IMR-90 (cell line): ENCODE data around the gene ALCAM. TPM values are rescaled to one million over a fixed set of nuclear protein-coding genes. Genes with fewer than 3 reads are reported as not detected.
A peak's percentile ranks its signal among the peaks of the same experiment; 100 is the strongest.

Experiments used
- ATAC-seq: fragments of 200-7000 bp; cut with Tn5 transposase; 2 replicates; pipeline ENCODE4 v1.9.1; 2020; ENCODE audit warnings: low read depth, mild to moderate bottlenecking, moderate library complexity
- BruUV-seq: library from RNA; stranded (reverse); fragments of 400-500 nt; replicated peaks from 2 replicates; lab custom pipeline; 2021; lab: Mats Ljungman, UMichigan
- CTCF ChIA-PET: fragments of 300-600 bp; formaldehyde crosslinking; extraction: SDS; loops from one replicate; lab custom pipeline; 2021; ENCODE audit warnings: antibody characterized with exemption; lab: Yijun Ruan, JAX
- POLR2A ChIA-PET: fragments of 300-600 bp; sonication (Branson Sonifier 250); formaldehyde crosslinking; loops from one replicate; lab custom pipeline; 2022; ENCODE audit warnings: antibody characterized with exemption; ENCODE audit not compliant: unreplicated experiment; lab: Charles Lee
- DNase-seq: peaks from one replicate; pipeline ENCODE4 v3.0.0; 2013
- H2AFZ ChIP-seq: replicated peaks from 2 replicates; pipeline ENCODE3; 2013; ENCODE audit warnings: low read length, mild to moderate bottlenecking; ENCODE audit not compliant: poor library complexity
- H2AK5ac ChIP-seq: 2 replicates; pipeline ENCODE4 v1.6.1; 2013; ENCODE audit warnings: low read depth, low read length, inconsistent platforms
- H2AK9ac ChIP-seq: replicated peaks from 2 replicates; pipeline ENCODE3; 2013; ENCODE audit warnings: mild to moderate bottlenecking, low read depth, low read length, moderate library complexity; ENCODE audit not compliant: poor library complexity
- H2BK120ac ChIP-seq: 2 replicates; pipeline ENCODE4 v1.6.1; 2013; ENCODE audit warnings: low read depth, low read length, inconsistent platforms
- H2BK15ac ChIP-seq: 3 replicates; pipeline ENCODE4 v1.6.1; 2013; ENCODE audit warnings: low read depth, low read length, inconsistent platforms
- H2BK20ac ChIP-seq: 2 replicates; pipeline ENCODE4 v1.6.1; 2013; ENCODE audit warnings: low read depth, mild to moderate bottlenecking, inconsistent platforms, low read length, moderate library complexity
- H2BK5ac ChIP-seq: 2 replicates; pipeline ENCODE4 v1.6.1; 2013; ENCODE audit warnings: mild to moderate bottlenecking, low read depth, low read length, inconsistent platforms; ENCODE audit not compliant: poor library complexity, severe bottlenecking
- H3K14ac ChIP-seq: replicated peaks from 2 replicates; pipeline ENCODE4 v1.6.1; 2013; ENCODE audit warnings: low read depth, low read length, inconsistent platforms
- H3K18ac ChIP-seq: 2 replicates; pipeline ENCODE4 v1.6.1; 2013; ENCODE audit warnings: low read depth, low read length, control low read depth
- H3K23ac ChIP-seq: 2 replicates; pipeline ENCODE4 v1.6.1; 2013; ENCODE audit warnings: low read depth, low read length, inconsistent platforms
- H3K27ac ChIP-seq: 2 replicates; pipeline ENCODE4 v1.5.1; 2013; ENCODE audit warnings: mild to moderate bottlenecking, control low read depth, low read length; ENCODE audit not compliant: insufficient read depth
- H3K27me3 ChIP-seq: 2 replicates; pipeline ENCODE4 v1.6.1; 2013; ENCODE audit warnings: low read length; ENCODE audit not compliant: control insufficient read depth, insufficient read depth
- H3K36me3 ChIP-seq: 2 replicates; pipeline ENCODE4 v1.6.1; 2013; ENCODE audit warnings: low read length, mixed read lengths; ENCODE audit not compliant: control insufficient read depth, insufficient read depth
- H3K4ac ChIP-seq: 2 replicates; pipeline ENCODE4 v1.6.1; 2013; ENCODE audit warnings: low read depth, low read length, inconsistent platforms
- H3K4me1 ChIP-seq: 2 replicates; pipeline ENCODE4 v1.6.1; 2013; ENCODE audit warnings: low read length, mixed read lengths; ENCODE audit not compliant: control insufficient read depth, insufficient read depth
- H3K4me2 ChIP-seq: 2 replicates; pipeline ENCODE4 v1.6.1; 2013; ENCODE audit warnings: low read depth, mild to moderate bottlenecking, control low read depth, low read length, moderate library complexity
- H3K4me3 ChIP-seq: 2 replicates; pipeline ENCODE4 v1.5.1; 2013; ENCODE audit warnings: low read depth, mild to moderate bottlenecking, control low read depth, low read length, moderate library complexity; ENCODE audit not compliant: insufficient read depth
- H3K56ac ChIP-seq: 2 replicates; pipeline ENCODE4 v1.6.1; 2013; ENCODE audit warnings: low read length, inconsistent platforms; ENCODE audit not compliant: insufficient read depth; ENCODE audit errors: extremely low read depth
- H3K79me1 ChIP-seq, 2 experiments: 2 replicates each; pipeline ENCODE4 v1.6.1; 2013; ENCODE audit warnings: low read length in 2 of 2, inconsistent platforms in 1 of 2, low read depth in 1 of 2
- H3K9ac ChIP-seq: 2 replicates; pipeline ENCODE4 v1.6.1; 2013; ENCODE audit warnings: low read depth, low read length, control low read depth
- H3K9me1 ChIP-seq: 2 replicates; pipeline ENCODE4 v1.6.1; 2013; ENCODE audit warnings: low read length, inconsistent platforms; ENCODE audit not compliant: insufficient read depth
- H3K9me3 ChIP-seq: 2 replicates; pipeline ENCODE4 v1.6.1; 2013; ENCODE audit warnings: low read length; ENCODE audit not compliant: control insufficient read depth, insufficient read depth
- H4K20me1 ChIP-seq: 2 replicates; pipeline ENCODE4 v1.6.1; 2013; ENCODE audit warnings: low read length, inconsistent platforms; ENCODE audit not compliant: insufficient read depth
- H4K5ac ChIP-seq: 2 replicates; pipeline ENCODE4 v1.6.1; 2013; ENCODE audit warnings: mild to moderate bottlenecking, low read depth, low read length, control low read depth
- H4K8ac ChIP-seq, 2 experiments: 2 replicates each; pipeline ENCODE4 v1.6.1; 2013; ENCODE audit warnings: low read depth in 2 of 2, low read length in 2 of 2, control low read depth in 1 of 2, inconsistent platforms in 1 of 2
- H4K91ac ChIP-seq: 2 replicates; pipeline ENCODE4 v1.6.1; 2013; ENCODE audit warnings: low read depth, low read length, inconsistent platforms; ENCODE audit not compliant: insufficient read depth
- CEBPB ChIP-seq: IDR thresholded peaks from 2 replicates; pipeline ENCODE4 v1.6.1; 2012; ENCODE audit warnings: low read depth, low read length, improper control_type of control experiment
- POLR2A ChIP-seq: IDR thresholded peaks from 2 replicates; pipeline ENCODE4 v1.6.1; 2012; ENCODE audit warnings: mild to moderate bottlenecking, low read depth, low read length
- WGBS, 2 experiments: methylation state at CpG; one replicate each; pipeline versions ENCODE4 v1.1.5 to v1.1.7; 2013; ENCODE audit warnings: missing lambda C conversion rate in 2 of 2; ENCODE audit not compliant: insufficient read length in 1 of 2; ENCODE audit errors: extremely low coverage in 2 of 2; 5-methylcytosine and 5-hydroxymethylcytosine counted together
- dilution Hi-C: fragments of 300-500 bp; cut with HindIII; formaldehyde crosslinking; loops from one replicate; pipeline ENCODE4 v1.14.3; 2018; ENCODE audit warnings: low sequenced_read_pairs; ENCODE audit not compliant: unreplicated experiment
- in situ Hi-C: fragments of 300-500 bp; cut with MboI; formaldehyde crosslinking; loops from 3 replicates; pipeline ENCODE4 v1.14.3; 2019; ENCODE audit warnings: low sequenced_read_pairs, inconsistent platforms, mixed read lengths
- intact Hi-C: fragments of 100-400 bp; cut with micrococcal nuclease; formaldehyde crosslinking; loops from 2 replicates; pipeline ENCODE4 v1.10.0; 2022
- polyA plus RNA-seq, 3 experiments: library from polyadenylated mRNA; depleted of rRNA; stranded (reverse); fragments of >200 nt; gene quantifications; 2 replicates each; pipeline ENCODE4 v1.2.3, GENCODE V29; 2012; ENCODE audit warnings: low replicate concordance in 1 of 3
- total RNA-seq: library from RNA; depleted of rRNA; stranded (reverse); fragments of >200 nt; gene quantifications from 2 replicates; pipeline ENCODE4 v1.2.3, GENCODE V29; 2012

Gene ALCAM
- total and polyA plus RNA-seq, 2 of the 4 experiments (the other 2 are of a cell fraction) = 117 to 423 TPM

DNA sequence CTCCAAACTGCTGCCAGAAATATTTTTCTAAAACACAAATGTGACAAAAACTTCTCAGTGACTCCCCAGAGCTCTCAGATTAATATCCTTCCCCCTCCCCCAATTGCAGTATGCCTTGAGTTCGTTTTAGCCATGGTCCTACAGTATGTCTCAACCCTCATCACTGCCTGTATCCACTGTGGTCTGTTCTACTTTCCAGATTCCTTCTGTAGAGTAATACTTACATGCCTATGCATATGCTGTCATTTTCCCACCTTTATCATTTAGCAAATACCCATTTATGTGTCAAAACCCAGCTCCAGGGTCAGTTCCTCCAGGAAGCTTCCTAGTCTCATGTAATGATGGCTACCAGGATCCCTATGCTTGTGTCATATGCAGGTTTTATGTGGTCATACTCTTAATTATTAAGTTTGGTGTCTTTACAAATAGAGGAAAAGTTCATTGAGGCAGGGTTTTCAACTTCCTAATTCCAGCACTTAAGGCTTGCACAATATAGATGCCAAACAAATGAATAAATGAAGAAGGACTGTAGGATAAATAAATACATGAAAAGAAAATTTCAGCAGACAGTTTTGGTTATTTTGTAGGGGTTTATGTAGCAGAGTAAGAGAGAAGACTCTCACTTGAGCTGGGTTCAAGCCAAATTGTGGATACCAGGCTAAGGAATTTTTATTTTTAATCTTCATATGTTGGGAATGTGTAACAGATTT, 170.8 kb downstream of the ALCAM start:
- Histone ChIP-seq H3K9me3 (no peaks in the 10 kb centered on the region), H3K14ac (peak overlapping the region; percentile 31), H2BK20ac (peak overlapping the region; percentile 48), H3K18ac (peak overlapping the region; percentile 86), H4K8ac (peak overlapping the region; percentile 22 to 67; a peak in 3 of 4 replicates), H3K4me2 (peak overlapping the region; percentile 18; the same call in 1 of the 2 replicates), H3K27me3 (no peaks in the 10 kb centered on the region), H3K56ac (no peak overlapping the region), H3K9ac (no peak overlapping the region), H3K4ac (peak overlapping the region; percentile 46), H4K91ac (0 out of 2 replicates have a peak overlapping the region, but pooled peaks have one; percentile 39), H2BK15ac (peak overlapping the region; percentile 34; the same call in 1 of the 3 replicates), H4K20me1 (no peaks in the 10 kb centered on the region), H2BK5ac (peak overlapping the region; percentile 98), H3K23ac (peak overlapping the region; percentile 70), H2AFZ (no peak overlapping the region), H4K5ac (peak overlapping the region; percentile 45; the same call in 1 of the 2 replicates), H3K79me1 (peaks cover 14 to 39% of the 10 kb centered on the region in 2 experiments), H3K4me3 (no peak overlapping the region), H3K4me1 (peaks cover 17% of the 10 kb centered on the region), H2AK9ac (no peak overlapping the region), H3K27ac (peak overlapping the region; percentile 74; the same call in 1 of the 2 replicates), H2AK5ac (no peak overlapping the region), H3K36me3 (peaks cover 16% of the 10 kb centered on the region), H2BK120ac (peak overlapping the region; percentile 65), H3K9me1 (peaks cover 11% of the 10 kb centered on the region)
- peak; percentile 89 for TF ChIP-seq CEBPB
- no peak for TF ChIP-seq POLR2A
- dilution Hi-C loops = no loop called here
- BruUV-seq = no TSS peak
- ChIA-PET POLR2A (no interaction called here), CTCF (no interaction called here)
- intact Hi-C loops = loop anchor here (10.0 kb wide), 1 partner anchor 1067 kb away; no protein-coding TSS in a partner anchor
- in situ Hi-C loops = loop anchor here (25.0 kb wide), 1 partner anchor 925 kb away; no protein-coding TSS in a partner anchor
- peak; percentile 50 for DNase-seq
- no CpG with 5 or more reads among the region's 1 CpG for WGBS, 2 experiments
- peak; percentile 67 for ATAC-seq
